Activated naive CD8-positive, alpha-beta T cell treated with anti-CD3 and anti-CD28 coated beads, Interleukin-2, amount 50 U/mL, for 24 hours (primary cell): Measurements from ENCODE around the gene TMPRSS9.
"Not testable (repeated sequence)": the region's sequence is repeated elsewhere in the genome, so short reads cannot be mapped to it uniquely, and the experiment has no call there.

Experiments
- ATAC-seq: fragments of 150-1000 bp; cut with Tn5 transposase; one replicate; pipeline ENCODE4 v1.10.0; 2021
- DNase-seq: peaks from one replicate; pipeline ENCODE4 v3.0.0; 2021
- H3K27ac Mint-ChIP-seq: one replicate; pipeline ENCODE4 v1.8.0; 2021; ENCODE audit warnings: mild to moderate bottlenecking, mixed read lengths
- H3K27me3 Mint-ChIP-seq: one replicate; pipeline ENCODE4 v1.8.0; 2021; ENCODE audit warnings: mixed read lengths
- H3K36me3 Mint-ChIP-seq: one replicate; pipeline ENCODE4 v1.8.0; 2021; ENCODE audit warnings: low read depth, mixed read lengths
- H3K4me1 Mint-ChIP-seq: one replicate; pipeline ENCODE4 v1.8.0; 2021; ENCODE audit warnings: mixed read lengths
- H3K4me3 Mint-ChIP-seq: one replicate; pipeline ENCODE4 v1.8.0; 2021; ENCODE audit warnings: mild to moderate bottlenecking, moderate library complexity, mixed read lengths
- H3K9me3 Mint-ChIP-seq: one replicate; pipeline ENCODE4 v1.8.0; 2021; ENCODE audit warnings: mixed read lengths

The TMPRSS9 gene

GRCh38 chr19:2376784-2377519, 16.9 kb downstream of the TMPRSS9 start:
- peaks cover 7% of the 10 kb centered on the region for H3K36me3 Mint-ChIP-seq
- DNase-seq, result no peak
- H3K27me3 Mint-ChIP-seq, result peaks cover 6% of the 10 kb centered on the region
- ATAC-seq, result no peak
- H3K9me3 Mint-ChIP-seq, result peaks cover 14% of the 10 kb centered on the region
- no peak overlapping the region for H3K27ac Mint-ChIP-seq
- no peaks in the 10 kb centered on the region for H3K4me1 Mint-ChIP-seq
- H3K4me3 Mint-ChIP-seq, result no peak overlapping the region

- H3K4me3 Mint-ChIP-seq, result no peak overlapping the region
- DNase-seq (no peak), ATAC-seq (no peak)
- H3K36me3 Mint-ChIP-seq, result peaks cover 7% of the 10 kb centered on the region
- H3K27ac Mint-ChIP-seq, result no peak overlapping the region
- H3K4me1 Mint-ChIP-seq, result peaks cover 4% of the 10 kb centered on the region
- peaks cover 7% of the 10 kb centered on the region for H3K27me3 Mint-ChIP-seq
- peaks cover 14% of the 10 kb centered on the region for H3K9me3 Mint-ChIP-seq
Observed at GRCh38 chr19:2380567-2380966, 20.5 kb downstream of the TMPRSS9 start.

- Mint-ChIP-seq H3K9me3 (peaks cover 14% of the 10 kb centered on the region), H3K4me3 (no peak overlapping the region), H3K36me3 (peaks cover 7% of the 10 kb centered on the region), H3K27ac (no peak overlapping the region), H3K27me3 (peaks cover 7% of the 10 kb centered on the region), H3K4me1 (peaks cover 4% of the 10 kb centered on the region)
- ATAC-seq (no peak), DNase-seq (no peak)
Observed at GRCh38 chr19:2381148-2381820, 21.2 kb downstream of the TMPRSS9 start.

GRCh38 chr19:2382530-2383222, 22.6 kb downstream of the TMPRSS9 start:
- no peak overlapping the region for H3K27ac Mint-ChIP-seq
- no peak for DNase-seq
- peaks cover 4% of the 10 kb centered on the region for H3K4me1 Mint-ChIP-seq
- peaks cover 7% of the 10 kb centered on the region for H3K27me3 Mint-ChIP-seq
- H3K4me3 Mint-ChIP-seq, result no peak overlapping the region
- H3K36me3 Mint-ChIP-seq, result peaks cover 7% of the 10 kb centered on the region
- peaks cover 14% of the 10 kb centered on the region for H3K9me3 Mint-ChIP-seq
- ATAC-seq, result no peak

GRCh38 chr19:2385053-2385721, 25.1 kb downstream of the TMPRSS9 start:
- Mint-ChIP-seq H3K36me3 (no peaks in the 10 kb centered on the region), H3K27ac (no peak overlapping the region), H3K4me1 (peaks cover 4% of the 10 kb centered on the region), H3K4me3 (no peak overlapping the region), H3K9me3 (peaks cover 4% of the 10 kb centered on the region), H3K27me3 (peaks cover 3% of the 10 kb centered on the region)
- DNase-seq (no peak), ATAC-seq (no peak)

- no peaks in the 10 kb centered on the region for H3K27me3 Mint-ChIP-seq
- H3K9me3 Mint-ChIP-seq, result no peaks in the 10 kb centered on the region
- DNase-seq (no peak), ATAC-seq (no peak)
- no peaks in the 10 kb centered on the region for H3K36me3 Mint-ChIP-seq
- H3K27ac Mint-ChIP-seq, result no peak overlapping the region
- no peak overlapping the region for H3K4me3 Mint-ChIP-seq
- H3K4me1 Mint-ChIP-seq, result peaks cover 7% of the 10 kb centered on the region
Observed at GRCh38 chr19:2387367-2388288, 27.6 kb downstream of the TMPRSS9 start.

GRCh38 chr19:2389594-2389993, 29.5 kb downstream of the TMPRSS9 start:
- Mint-ChIP-seq H3K4me1 (peaks cover 7% of the 10 kb centered on the region), H3K27ac (no peak overlapping the region)
- DNase-seq, result no peak

GRCh38 chr19:2391118-2391725, 31.2 kb downstream of the TMPRSS9 start:
- DNase-seq, result peak; percentile 30
- Mint-ChIP-seq H3K9me3 (no peaks in the 10 kb centered on the region), H3K4me3 (no peak overlapping the region), H3K27me3 (no peaks in the 10 kb centered on the region), H3K36me3 (no peaks in the 10 kb centered on the region), H3K27ac (no peak overlapping the region), H3K4me1 (peaks cover 7% of the 10 kb centered on the region)
- no peak for ATAC-seq

More at GRCh38 chr19:2389594-2389993, 29.5 kb downstream of the TMPRSS9 start:
- Mint-ChIP-seq H3K36me3 (no peaks in the 10 kb centered on the region), H3K27me3 (no peaks in the 10 kb centered on the region), H3K9me3 (no peaks in the 10 kb centered on the region), H3K4me3 (no peak overlapping the region)
- no peak for ATAC-seq

- Mint-ChIP-seq H3K27me3 (no peaks in the 10 kb centered on the region), H3K4me3 (no peak overlapping the region), H3K4me1 (peaks cover 7% of the 10 kb centered on the region), H3K9me3 (no peaks in the 10 kb centered on the region), H3K36me3 (no peaks in the 10 kb centered on the region), H3K27ac (no peak overlapping the region)
- ATAC-seq (no peak), DNase-seq (no peak)
Observed at GRCh38 chr19:2392366-2392765, 32.3 kb downstream of the TMPRSS9 start.

- not testable (repeated sequence) for H3K4me1 Mint-ChIP-seq, ATAC-seq, H3K27me3 Mint-ChIP-seq, H3K36me3 Mint-ChIP-seq, H3K4me3 Mint-ChIP-seq, H3K27ac Mint-ChIP-seq, DNase-seq, H3K9me3 Mint-ChIP-seq
Observed at GRCh38 chr19:2392899-2393298, 32.8 kb downstream of the TMPRSS9 start.

GRCh38 chr19:2394054-2394441, 34.0 kb downstream of the TMPRSS9 start:
- Mint-ChIP-seq H3K27ac (no peak overlapping the region), H3K27me3 (no peaks in the 10 kb centered on the region), H3K9me3 (no peaks in the 10 kb centered on the region), H3K36me3 (no peaks in the 10 kb centered on the region), H3K4me1 (peaks cover 7% of the 10 kb centered on the region), H3K4me3 (no peak overlapping the region)
- no peak for ATAC-seq
- no peak for DNase-seq

GRCh38 chr19:2394442-2395292, 34.6 kb downstream of the TMPRSS9 start:
- ATAC-seq (no peak), DNase-seq (no peak)
- Mint-ChIP-seq H3K4me1 (peaks cover 7% of the 10 kb centered on the region), H3K27ac (no peak overlapping the region), H3K27me3 (no peaks in the 10 kb centered on the region), H3K4me3 (no peak overlapping the region), H3K36me3 (no peaks in the 10 kb centered on the region), H3K9me3 (no peaks in the 10 kb centered on the region)
